ENCODE results near the gene CWC27.

Gene CWC27

DNA sequence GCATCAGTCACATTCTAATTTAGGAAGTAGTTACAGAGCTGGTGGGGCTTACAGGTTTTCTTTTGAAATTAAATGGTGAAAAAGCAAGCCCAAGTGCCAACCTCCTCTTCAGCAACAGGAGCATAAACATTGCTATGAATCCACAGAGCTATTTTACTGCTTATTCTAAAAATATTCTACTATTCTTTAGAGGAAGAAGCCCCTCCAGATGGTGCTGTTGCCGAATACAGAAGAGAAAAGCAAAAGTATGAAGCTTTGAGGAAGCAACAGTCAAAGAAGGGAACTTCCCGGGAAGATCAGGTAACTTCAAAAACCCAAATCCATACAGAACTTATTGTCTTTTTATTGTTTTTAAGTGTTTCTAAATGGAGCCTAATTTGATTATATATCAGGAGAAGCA lies 202.8 kb downstream of the CWC27 start:
- Histone ChIP-seq H3K36me3 (ENCODE audit: control insufficient read depth in 2 of 2, insufficient read depth in 2 of 2, low read length in 2 of 2) (peaks cover 2 to 5% of the 10 kb centered on the region in 2 donors), H3K4me1 (ENCODE audit: control insufficient read depth, insufficient read depth, low read length) (no peaks in the 10 kb centered on the region), H3K27ac (ENCODE audit: low read length) (no peak overlapping the region), H3K9ac (ENCODE audit: low read length in 2 of 2) (no peak overlapping the region), H3K9me3 (ENCODE audit: control insufficient read depth in 2 of 2, low read length in 2 of 2) (no peaks in the 10 kb centered on the region), H3K27me3 (ENCODE audit: control insufficient read depth in 1 of 2, insufficient read depth in 2 of 2, low read length in 2 of 2) (no peaks in the 10 kb centered on the region), H3K4me3 (ENCODE audit: low read length in 2 of 2) (no peak overlapping the region)

DNA sequence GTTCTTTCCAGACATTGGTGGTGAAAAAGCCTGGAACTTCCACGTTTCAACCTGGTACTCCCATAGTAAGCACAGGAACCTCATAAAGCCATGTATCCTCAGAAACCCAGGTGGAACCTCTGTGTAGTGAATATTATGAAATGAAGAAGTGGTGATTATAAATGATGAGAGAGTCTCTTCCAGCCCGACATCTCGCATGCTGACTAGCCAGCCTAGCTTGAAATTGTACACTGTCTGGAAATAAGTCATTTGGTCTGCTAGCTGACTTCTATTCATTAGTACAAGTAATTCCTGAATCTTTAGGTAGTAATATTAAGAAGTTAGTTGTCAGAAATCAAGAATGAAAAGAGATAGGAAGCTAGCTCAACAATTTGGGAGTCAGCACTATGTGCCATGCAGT lies 203.3 kb downstream of the CWC27 start:
- Histone ChIP-seq H3K27me3 (ENCODE audit: control insufficient read depth in 1 of 2, insufficient read depth in 2 of 2, low read length in 2 of 2) (no peaks in the 10 kb centered on the region), H3K27ac (ENCODE audit: low read length) (no peak overlapping the region), H3K36me3 (ENCODE audit: control insufficient read depth in 2 of 2, insufficient read depth in 2 of 2, low read length in 2 of 2) (peaks cover 2 to 5% of the 10 kb centered on the region in 2 donors), H3K4me1 (ENCODE audit: control insufficient read depth, insufficient read depth, low read length) (no peaks in the 10 kb centered on the region), H3K4me3 (ENCODE audit: low read length in 2 of 2) (no peak overlapping the region), H3K9me3 (ENCODE audit: control insufficient read depth in 2 of 2, low read length in 2 of 2) (no peaks in the 10 kb centered on the region), H3K9ac (ENCODE audit: low read length in 2 of 2) (no peak overlapping the region)

DNA sequence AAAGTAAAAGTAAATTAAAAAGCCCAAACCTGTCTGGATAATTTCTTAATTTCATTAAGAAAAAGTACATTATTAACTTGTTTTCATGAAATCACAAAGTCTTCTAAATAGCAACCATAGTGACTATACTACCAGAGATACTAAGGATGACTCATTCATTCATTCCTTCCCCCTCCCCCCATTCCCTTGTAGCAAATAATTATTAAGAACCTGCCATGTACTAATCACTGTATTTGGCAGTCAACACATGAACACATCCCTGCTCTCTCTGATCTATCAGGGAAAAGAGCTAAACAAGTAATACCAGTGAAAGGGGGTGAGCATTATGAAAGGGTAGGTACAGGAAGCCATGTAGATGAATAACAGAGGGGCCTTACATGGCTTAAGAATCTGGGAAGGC lies 203.9 kb downstream of the CWC27 start:
- Histone ChIP-seq H3K4me1 (ENCODE audit: control insufficient read depth, insufficient read depth, low read length) (no peaks in the 10 kb centered on the region), H3K4me3 (ENCODE audit: low read length in 2 of 2) (no peak overlapping the region), H3K27me3 (ENCODE audit: control insufficient read depth in 1 of 2, insufficient read depth in 2 of 2, low read length in 2 of 2) (no peaks in the 10 kb centered on the region), H3K36me3 (ENCODE audit: control insufficient read depth in 2 of 2, insufficient read depth in 2 of 2, low read length in 2 of 2) (peaks cover 2 to 5% of the 10 kb centered on the region in 2 donors), H3K9me3 (ENCODE audit: control insufficient read depth in 2 of 2, low read length in 2 of 2) (no peaks in the 10 kb centered on the region), H3K9ac (ENCODE audit: low read length in 2 of 2) (no peak overlapping the region), H3K27ac (ENCODE audit: low read length) (no peak overlapping the region)

DNA sequence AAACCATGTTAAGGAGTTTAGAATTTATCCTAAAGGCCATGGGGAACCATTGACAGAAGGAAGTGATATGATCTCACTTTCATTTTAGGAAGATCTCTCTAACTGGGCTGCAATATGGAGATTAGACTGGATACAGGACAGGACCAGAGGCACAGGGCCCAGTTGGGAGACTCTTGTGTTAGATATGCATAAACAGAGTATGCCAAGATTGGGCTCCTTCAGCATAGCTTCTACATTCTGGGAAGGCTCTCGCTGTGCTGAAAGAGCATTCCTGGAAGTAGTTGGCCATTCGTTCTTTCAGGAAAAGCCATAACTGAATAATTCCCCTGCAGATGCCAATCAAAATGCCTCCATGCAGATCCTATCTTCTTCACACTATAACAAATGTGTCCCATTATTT lies 204.5 kb downstream of the CWC27 start:
- no peaks in the 10 kb centered on the region for H3K27me3 ChIP-seq (ENCODE audit: control insufficient read depth in 1 of 2, insufficient read depth in 2 of 2, low read length in 2 of 2)

DNA sequence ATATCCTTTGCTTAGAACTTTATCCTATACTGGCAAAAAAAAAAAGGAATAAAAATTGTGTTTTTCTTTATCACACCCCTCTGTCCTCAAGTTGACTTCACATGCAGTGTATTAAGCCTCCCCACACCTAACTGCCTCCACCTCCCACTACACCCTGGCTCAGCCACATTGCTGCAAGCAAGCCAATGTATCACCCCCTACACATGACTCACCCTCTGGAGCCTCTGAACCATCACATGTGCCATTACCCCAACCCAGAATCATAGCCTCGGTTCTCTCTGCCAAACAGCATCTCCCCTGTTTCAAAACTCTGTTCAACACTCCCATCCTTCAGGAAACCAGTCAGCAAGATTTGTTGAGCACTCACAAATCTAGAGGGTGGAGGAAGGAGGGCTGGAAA lies 209.0 kb downstream of the CWC27 start:
- no peaks in the 10 kb centered on the region for H3K9me3 ChIP-seq (ENCODE audit: control insufficient read depth in 2 of 2, low read length in 2 of 2)
- no peaks in the 10 kb centered on the region for H3K27me3 ChIP-seq (ENCODE audit: control insufficient read depth in 1 of 2, insufficient read depth in 2 of 2, low read length in 2 of 2)
- peaks cover 2 to 5% of the 10 kb centered on the region in 2 donors for H3K36me3 ChIP-seq (ENCODE audit: control insufficient read depth in 2 of 2, insufficient read depth in 2 of 2, low read length in 2 of 2)
- no peak overlapping the region for H3K27ac ChIP-seq (ENCODE audit: low read length)
- no peak overlapping the region for H3K9ac ChIP-seq (ENCODE audit: low read length in 2 of 2)
- H3K4me3 ChIP-seq (ENCODE audit: low read length in 2 of 2): no peak overlapping the region
- H3K4me1 ChIP-seq (ENCODE audit: control insufficient read depth, insufficient read depth, low read length): no peaks in the 10 kb centered on the region

More for the DNA sequence above, 204.5 kb downstream of the CWC27 start:
- H3K9ac ChIP-seq (ENCODE audit: low read length in 2 of 2): no peak overlapping the region
- H3K27ac ChIP-seq (ENCODE audit: low read length): no peak overlapping the region
- H3K4me3 ChIP-seq (ENCODE audit: low read length in 2 of 2): no peak overlapping the region
- peaks cover 2 to 5% of the 10 kb centered on the region in 2 donors for H3K36me3 ChIP-seq (ENCODE audit: control insufficient read depth in 2 of 2, insufficient read depth in 2 of 2, low read length in 2 of 2)
- no peaks in the 10 kb centered on the region for H3K9me3 ChIP-seq (ENCODE audit: control insufficient read depth in 2 of 2, low read length in 2 of 2)
- H3K4me1 ChIP-seq (ENCODE audit: control insufficient read depth, insufficient read depth, low read length): no peaks in the 10 kb centered on the region

DNA sequence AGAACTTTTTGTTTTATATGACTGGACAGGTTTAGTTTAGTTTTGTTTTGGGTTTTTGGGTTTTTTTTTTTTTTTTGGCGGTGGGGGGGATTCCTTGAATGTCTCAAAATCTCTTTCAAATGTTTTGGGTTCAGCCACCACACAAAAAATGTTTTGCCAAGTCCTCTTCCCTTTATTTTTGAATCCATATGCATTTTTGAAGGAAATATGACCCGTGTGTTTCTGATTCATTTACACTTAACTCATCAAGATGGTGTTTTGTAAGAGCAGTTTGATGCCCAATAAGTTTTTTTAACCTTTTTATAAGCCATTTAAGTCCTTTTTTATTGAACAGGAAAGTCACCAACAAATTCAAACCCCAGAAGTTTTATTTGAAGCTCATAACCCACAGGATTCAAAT lies 209.8 kb downstream of the CWC27 start:
- no peaks in the 10 kb centered on the region for H3K27me3 ChIP-seq (ENCODE audit: control insufficient read depth in 1 of 2, insufficient read depth in 2 of 2, low read length in 2 of 2)
- no peaks in the 10 kb centered on the region for H3K4me1 ChIP-seq (ENCODE audit: control insufficient read depth, insufficient read depth, low read length)
- no peaks in the 10 kb centered on the region for H3K9me3 ChIP-seq (ENCODE audit: control insufficient read depth in 2 of 2, low read length in 2 of 2)
- H3K36me3 ChIP-seq (ENCODE audit: control insufficient read depth in 2 of 2, insufficient read depth in 2 of 2, low read length in 2 of 2): peaks cover 0 to 5% of the 10 kb centered on the region in 2 donors
- no peak overlapping the region for H3K9ac ChIP-seq (ENCODE audit: low read length in 2 of 2)
- H3K27ac ChIP-seq (ENCODE audit: low read length): no peak overlapping the region
- H3K4me3 ChIP-seq (ENCODE audit: low read length in 2 of 2): no peak overlapping the region

DNA sequence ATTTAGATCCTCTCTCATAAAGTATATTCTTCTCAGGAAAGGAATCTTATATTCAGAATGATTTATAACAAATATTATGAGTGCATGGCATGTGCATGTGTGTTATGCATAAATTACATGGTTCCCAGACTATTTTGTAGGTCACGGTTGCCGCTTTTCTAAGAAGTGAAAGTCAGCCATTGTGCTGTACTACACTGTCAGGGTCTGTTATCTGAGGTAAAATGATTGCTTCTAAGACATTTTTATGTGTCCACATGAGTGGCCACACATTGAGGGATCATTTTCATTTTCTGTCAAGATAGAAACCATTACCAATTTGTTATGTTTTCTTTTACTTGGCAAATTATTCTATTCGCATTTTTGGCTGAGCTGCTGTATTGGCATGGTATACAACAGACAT lies 210.8 kb downstream of the CWC27 start:
- no peak overlapping the region for H3K4me3 ChIP-seq (ENCODE audit: low read length in 2 of 2)
- H3K36me3 ChIP-seq (ENCODE audit: control insufficient read depth in 2 of 2, insufficient read depth in 2 of 2, low read length in 2 of 2): peaks cover 0 to 5% of the 10 kb centered on the region in 2 donors
- no peaks in the 10 kb centered on the region for H3K4me1 ChIP-seq (ENCODE audit: control insufficient read depth, insufficient read depth, low read length)
- H3K9ac ChIP-seq (ENCODE audit: low read length in 2 of 2): no peak overlapping the region
- H3K9me3 ChIP-seq (ENCODE audit: control insufficient read depth in 2 of 2, low read length in 2 of 2): no peaks in the 10 kb centered on the region
- H3K27ac ChIP-seq (ENCODE audit: low read length): no peak overlapping the region
- H3K27me3 ChIP-seq (ENCODE audit: control insufficient read depth in 1 of 2, insufficient read depth in 2 of 2, low read length in 2 of 2): no peaks in the 10 kb centered on the region

DNA sequence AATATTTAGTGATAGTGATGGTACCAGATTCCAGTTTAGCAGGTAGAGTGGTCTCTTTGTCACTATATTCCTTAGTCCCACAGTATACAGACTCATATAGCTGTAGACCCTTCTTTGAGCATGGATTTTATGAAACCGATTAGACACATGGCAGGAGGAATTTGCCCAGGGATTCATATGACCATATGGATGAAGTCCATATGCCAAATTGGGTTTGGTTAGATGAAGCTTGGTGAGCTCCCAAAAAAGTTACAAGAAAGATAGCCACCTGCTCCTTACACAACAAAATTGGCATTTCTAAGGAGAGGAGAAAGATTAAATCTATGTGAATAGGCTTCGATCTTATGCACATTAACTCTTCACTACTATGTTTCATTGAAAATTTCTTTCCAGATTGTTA lies 211.4 kb downstream of the CWC27 start:
- Histone ChIP-seq H3K27me3 (ENCODE audit: control insufficient read depth in 1 of 2, insufficient read depth in 2 of 2, low read length in 2 of 2) (no peaks in the 10 kb centered on the region), H3K27ac (ENCODE audit: low read length) (no peak overlapping the region), H3K9ac (ENCODE audit: low read length in 2 of 2) (no peak overlapping the region), H3K9me3 (ENCODE audit: control insufficient read depth in 2 of 2, low read length in 2 of 2) (no peaks in the 10 kb centered on the region), H3K4me3 (ENCODE audit: low read length in 2 of 2) (no peak overlapping the region), H3K36me3 (ENCODE audit: control insufficient read depth in 2 of 2, insufficient read depth in 2 of 2, low read length in 2 of 2) (peaks cover 0 to 2% of the 10 kb centered on the region in 2 donors), H3K4me1 (ENCODE audit: control insufficient read depth, insufficient read depth, low read length) (no peaks in the 10 kb centered on the region)

DNA sequence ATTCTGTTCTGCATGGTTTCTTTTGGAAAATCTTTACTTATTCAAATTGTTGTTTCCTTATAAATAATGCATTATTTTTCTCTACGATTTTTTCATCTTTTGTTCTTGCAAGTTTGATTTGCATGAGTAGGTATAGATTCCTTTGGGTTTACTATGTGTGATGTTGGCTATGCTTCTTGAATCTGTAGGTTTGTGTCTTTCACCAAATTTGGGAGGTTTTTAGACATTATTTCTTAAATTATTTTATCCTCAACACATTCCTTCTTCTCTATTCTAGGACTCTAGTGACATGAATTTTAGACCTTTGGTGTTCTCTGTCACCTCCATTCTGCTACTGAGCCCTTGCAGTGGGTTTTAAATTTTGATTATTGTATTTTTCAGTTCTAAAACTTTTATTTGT lies 219.0 kb downstream of the CWC27 start:
- H3K9me3 ChIP-seq (ENCODE audit: control insufficient read depth in 2 of 2, low read length in 2 of 2): no peaks in the 10 kb centered on the region
- no peaks in the 10 kb centered on the region for H3K27me3 ChIP-seq (ENCODE audit: control insufficient read depth in 1 of 2, insufficient read depth in 2 of 2, low read length in 2 of 2)
- no peak overlapping the region for H3K9ac ChIP-seq (ENCODE audit: low read length in 2 of 2)
- no peak overlapping the region for H3K4me3 ChIP-seq (ENCODE audit: low read length in 2 of 2)
- peaks cover 0 to 3% of the 10 kb centered on the region in 2 donors for H3K36me3 ChIP-seq (ENCODE audit: control insufficient read depth in 2 of 2, insufficient read depth in 2 of 2, low read length in 2 of 2)
- no peaks in the 10 kb centered on the region for H3K4me1 ChIP-seq (ENCODE audit: control insufficient read depth, insufficient read depth, low read length)
- H3K27ac ChIP-seq (ENCODE audit: low read length): no peak overlapping the region

DNA sequence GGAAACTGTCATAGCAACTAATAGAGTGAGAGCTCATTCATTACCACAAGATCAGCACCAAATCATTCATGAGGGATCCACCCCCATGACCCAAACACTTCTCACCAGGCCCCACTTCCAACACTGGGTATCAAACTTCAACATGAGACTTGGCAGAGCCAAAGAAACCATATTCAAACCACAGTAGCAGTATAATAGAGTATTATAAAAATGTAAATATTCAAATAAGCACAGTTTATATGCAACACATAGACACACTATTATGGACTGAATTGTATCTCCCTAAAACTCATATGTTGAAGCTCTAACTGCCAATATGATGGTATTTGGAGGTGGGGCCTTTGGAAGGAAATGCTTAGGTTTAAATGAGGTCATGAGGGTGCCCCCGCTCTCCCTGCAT lies 240.5 kb downstream of the CWC27 start:
- H3K4me3 ChIP-seq (ENCODE audit: low read length in 2 of 2): no peak overlapping the region
- no peaks in the 10 kb centered on the region for H3K36me3 ChIP-seq (ENCODE audit: control insufficient read depth in 2 of 2, insufficient read depth in 2 of 2, low read length in 2 of 2)
- peaks cover 32% of the 10 kb centered on the region for H3K4me1 ChIP-seq (ENCODE audit: control insufficient read depth, insufficient read depth, low read length)
- no peaks in the 10 kb centered on the region for H3K9me3 ChIP-seq (ENCODE audit: control insufficient read depth in 2 of 2, low read length in 2 of 2)
- no peak overlapping the region for H3K9ac ChIP-seq (ENCODE audit: low read length in 2 of 2)
- peak overlapping the region; percentile 6 for H3K27ac ChIP-seq (ENCODE audit: low read length)
- no peaks in the 10 kb centered on the region for H3K27me3 ChIP-seq (ENCODE audit: control insufficient read depth in 1 of 2, insufficient read depth in 2 of 2, low read length in 2 of 2)

DNA sequence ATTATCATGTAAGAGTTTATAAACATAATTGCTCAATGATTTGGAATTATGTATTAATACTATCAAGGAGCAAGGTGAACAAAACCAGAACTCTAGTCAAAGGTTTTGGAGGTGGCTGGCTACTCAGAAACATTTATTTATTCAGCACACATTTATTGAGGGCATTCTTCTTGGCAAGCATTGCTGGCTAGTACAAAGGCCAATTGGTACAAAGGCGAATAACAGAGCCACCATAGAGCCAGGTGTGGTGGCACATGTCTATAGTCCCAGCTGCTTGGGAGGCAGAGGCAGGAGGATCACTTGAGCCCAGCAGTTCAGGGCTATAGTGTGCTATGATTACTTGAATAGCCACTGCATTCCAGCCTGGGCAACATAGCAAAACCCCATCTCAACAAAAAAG lies 242.1 kb downstream of the CWC27 start:
- no peaks in the 10 kb centered on the region for H3K27me3 ChIP-seq (ENCODE audit: control insufficient read depth in 1 of 2, insufficient read depth in 2 of 2, low read length in 2 of 2)
- no peaks in the 10 kb centered on the region for H3K36me3 ChIP-seq (ENCODE audit: control insufficient read depth in 2 of 2, insufficient read depth in 2 of 2, low read length in 2 of 2)
- H3K9ac ChIP-seq (ENCODE audit: low read length in 2 of 2): no peak overlapping the region
- no peak overlapping the region for H3K4me3 ChIP-seq (ENCODE audit: low read length in 2 of 2)
- H3K27ac ChIP-seq (ENCODE audit: low read length): no peak overlapping the region
- no peaks in the 10 kb centered on the region for H3K9me3 ChIP-seq (ENCODE audit: control insufficient read depth in 2 of 2, low read length in 2 of 2)
- peaks cover 40% of the 10 kb centered on the region for H3K4me1 ChIP-seq (ENCODE audit: control insufficient read depth, insufficient read depth, low read length)

All from stomach smooth muscle (tissue), 2 donors.